Upper lobe of left lung (tissue), 4 donors: ENCODE data around the gene CPNE4.

Experiments
- CTCF ChIP-seq, 6 experiments: fragments of 450-650 bp in 4 of 6; fragments of 200-600 bp in 2 of 6; sonication (generic) in 2 of 6; IDR thresholded peaks; one replicate each; pipeline ENCODE4 v1.5.1; 2016 to 2019; ENCODE audit warnings: antibody characterized with exemption in 6 of 6
- POLR2A ChIP-seq, 4 donors: fragments of 450-650 bp; IDR thresholded peaks; one replicate each; pipeline ENCODE4 v1.5.1; 2016 to 2017; ENCODE audit warnings: antibody characterized with exemption in 4 of 4, mild to moderate bottlenecking in 2 of 4

- TF ChIP-seq CTCF (IDR thresholded peaks at IDR 0.05) (no peak), POLR2A (IDR thresholded peaks at IDR 0.05) (no peak)
Measured at GRCh38 chr3:131744765-131745164, 290.0 kb downstream of the CPNE4 start.
